HepG2 (cell line): ENCODE results near the gene RNF6. TPM values are rescaled to one million over a fixed set of nuclear protein-coding genes. Genes with fewer than 3 reads are reported as not detected.

Experiments used
- ATAC-seq: fragments of 200-7000 bp; cut with Tn5 transposase; 3 replicates; pipeline ENCODE4 v1.9.1; 2020; ENCODE audit warnings: mild to moderate bottlenecking, moderate library complexity
- BruUV-seq: library from RNA; stranded (reverse); fragments of 400-500 nt; replicated peaks from 2 replicates; lab custom pipeline; 2021; lab: Mats Ljungman, UMichigan
- CTCF ChIA-PET: fragments of 300-600 bp; formaldehyde crosslinking; extraction: SDS; loops from one replicate; lab custom pipeline; 2021; ENCODE audit warnings: low total read pairs, inconsistent platforms, low intra/inter-chr PET ratio; lab: Yijun Ruan, JAX
- POLR2A ChIA-PET: fragments of 350-600 bp; sonication (Branson Sonifier 250); formaldehyde crosslinking; loops from one replicate; lab custom pipeline; 2020; ENCODE audit warnings: antibody characterized with exemption, inconsistent platforms; lab: Yijun Ruan, JAX
- DNase-seq: peaks from one replicate; pipeline ENCODE4 v3.0.0-alpha.2; 2015; ENCODE audit warnings: low spot score
- FAIRE-seq: peaks from 3 replicates; lab custom pipeline; 2011; peaks lifted over from hg19 to GRCh38; lab: Jason Lieb, UNC
- H2AFZ ChIP-seq: one replicate; pipeline ENCODE4 v1.6.1; 2011; ENCODE audit warnings: low read length, inconsistent platforms
- H3K27ac ChIP-seq: fragments of 300-600 bp; 3 replicates; pipeline ENCODE4 v1.8.0; 2011; ENCODE audit warnings: mixed run types, mild to moderate bottlenecking, mixed read lengths, low read length, inconsistent platforms; ENCODE audit not compliant: insufficient read depth; ENCODE audit errors: extremely low read length
- H3K27me3 ChIP-seq, 2 experiments: fragments of 200-600 bp in 1 of 2; 2 replicates in 1 of 2; 3 replicates in 1 of 2; pipeline versions ENCODE4 v1.6.0 to v1.8.0; 2011; ENCODE audit warnings: low read length in 2 of 2, mild to moderate bottlenecking in 2 of 2, moderate library complexity in 2 of 2, inconsistent platforms in 1 of 2; ENCODE audit not compliant: insufficient read depth in 2 of 2, control insufficient read depth in 1 of 2
- H3K36me3 ChIP-seq, 2 experiments: fragments of 200-600 bp in 1 of 2; replicated peaks in 1 of 2; 2 replicates in 1 of 2; 3 replicates in 1 of 2; pipeline versions ENCODE4 v1.5.1 to v1.8.0; 2011; ENCODE audit warnings: low read length in 2 of 2, inconsistent platforms in 1 of 2; ENCODE audit not compliant: insufficient read depth in 2 of 2, control insufficient read depth in 1 of 2
- H3K4me1 ChIP-seq: 2 replicates; pipeline ENCODE4 v1.5.1; 2012; ENCODE audit warnings: low read length, inconsistent platforms; ENCODE audit not compliant: insufficient read depth
- H3K4me2 ChIP-seq: 2 replicates; pipeline ENCODE4 v1.6.0; 2011; ENCODE audit warnings: low read depth, low read length, inconsistent platforms
- H3K4me3 ChIP-seq, 3 experiments: fragments of 200-600 bp in 1 of 3; sonication (generic), shearing (Covaris generic) in 1 of 3; replicated peaks in 1 of 3; 2 replicates each; pipeline ENCODE4 v1.5.1; 2011 to 2016; ENCODE audit warnings: low read length in 3 of 3, inconsistent platforms in 2 of 3, low read depth in 2 of 3, mild to moderate bottlenecking in 2 of 3, control low read depth in 1 of 3, mixed read lengths in 1 of 3; ENCODE audit not compliant: insufficient read depth in 1 of 3
- H3K79me2 ChIP-seq: one replicate; pipeline ENCODE4 v1.6.1; 2011; ENCODE audit warnings: low read length, inconsistent platforms; ENCODE audit not compliant: insufficient read depth
- H3K9ac ChIP-seq: 2 replicates; pipeline ENCODE4 v1.6.0; 2011; ENCODE audit warnings: mild to moderate bottlenecking, low read depth, low read length, inconsistent platforms; ENCODE audit not compliant: insufficient read depth
- H3K9me3 ChIP-seq: 2 replicates; pipeline ENCODE4 v1.5.1; 2012; ENCODE audit warnings: mild to moderate bottlenecking, low read length
- H4K20me1 ChIP-seq: 2 replicates; pipeline ENCODE4 v1.6.0; 2011; ENCODE audit warnings: inconsistent platforms, mild to moderate bottlenecking, low read length, moderate library complexity; ENCODE audit not compliant: insufficient read depth
- POGZ ChIP-seq: sonication (generic); formaldehyde crosslinking; IDR thresholded peaks from 2 replicates; pipeline ENCODE4 v1.4.0; 2020; ENCODE audit warnings: mild to moderate bottlenecking, missing genetic modification reagents
- REXO4 ChIP-seq: sonication (generic); formaldehyde crosslinking; IDR thresholded peaks from 2 replicates; pipeline ENCODE4 v1.8.0; 2022; ENCODE audit warnings: missing genetic modification reagents, mild to moderate bottlenecking, borderline replicate concordance
- SAP130 ChIP-seq: IDR thresholded peaks from 2 replicates; pipeline ENCODE4 v1.6.1; 2016; ENCODE audit warnings: low read depth
- SIX4 ChIP-seq: sonication (generic); formaldehyde crosslinking; IDR thresholded peaks from 2 replicates; pipeline ENCODE4 v1.4.0; 2020; ENCODE audit warnings: missing genetic modification reagents
- SMAD1 ChIP-seq: sonication (generic); formaldehyde crosslinking; IDR thresholded peaks from 2 replicates; pipeline ENCODE4 v1.4.0; 2020; ENCODE audit warnings: missing genetic modification reagents, low read depth, mild to moderate bottlenecking, borderline replicate concordance
- ZNF253 ChIP-seq: sonication (generic); formaldehyde crosslinking; IDR thresholded peaks from 2 replicates; pipeline ENCODE4 v1.8.0; 2022; ENCODE audit warnings: mild to moderate bottlenecking, missing genetic modification reagents, borderline replicate concordance
- ZNF703 ChIP-seq: sonication (generic); formaldehyde crosslinking; IDR thresholded peaks from 2 replicates; pipeline ENCODE4 v1.5.1; 2020; ENCODE audit warnings: missing genetic modification reagents, mild to moderate bottlenecking, moderate library complexity, borderline replicate concordance
- ZNF737 ChIP-seq: sonication (generic); formaldehyde crosslinking; IDR thresholded peaks from 2 replicates; pipeline ENCODE4 v1.5.0; 2020; ENCODE audit warnings: missing genetic modification reagents, mild to moderate bottlenecking, borderline replicate concordance
- WGBS: methylation state at CpG from one replicate; pipeline ENCODE4 v1.1.6; 2017; ENCODE audit warnings: low lambda C conversion rate; 5-methylcytosine and 5-hydroxymethylcytosine counted together
- in situ Hi-C: cut with HindIII; loops from 2 replicates; pipeline ENCODE4 v1.10.0; 2017; ENCODE audit warnings: low pct_unique_long_range_greater_than_20kb; ENCODE audit not compliant: extremely low pct_ligation_motif_present
- intact Hi-C: fragments of 100-400 bp; cut with micrococcal nuclease; formaldehyde crosslinking; loops from one replicate; pipeline ENCODE4 v1.10.0; 2022; ENCODE audit not compliant: unreplicated experiment
- polyA plus RNA-seq, 8 experiments: library from polyadenylated mRNA; depleted of rRNA in 3 of 8; stranded (reverse) in 7 of 8; unstranded in 1 of 8; fragments of >200 nt; fragmentation: Illumina TruSeq in 4 of 8; extraction: Trizol in 4 of 8; gene quantifications; 2 replicates each; pipeline versions ENCODE4 v1.2.1 to v1.2.3, GENCODE V29; 2011 to 2016; ENCODE audit warnings: low read depth in 4 of 8, missing spikeins in 1 of 8, mixed read lengths in 1 of 8; ENCODE audit not compliant: insufficient read depth in 1 of 8
- total RNA-seq, 5 experiments: library from RNA; depleted of rRNA; stranded (reverse); fragments of >200 nt; fragmentation: Illumina TruSeq; extraction: Trizol; gene quantifications; 2 replicates each; pipeline ENCODE4 v1.2.3, GENCODE V29; 2016; ENCODE audit warnings: low read depth in 1 of 5
- TF ChIP-seq, protein P1 (sequence below): sonication (generic); formaldehyde crosslinking; IDR thresholded peaks from 2 replicates; pipeline ENCODE4 v1.5.0; 2020; ENCODE audit warnings: mild to moderate bottlenecking, missing genetic modification reagents, borderline replicate concordance
- TF ChIP-seq, protein P2 (sequence below): sonication (generic); formaldehyde crosslinking; IDR thresholded peaks from 2 replicates; pipeline ENCODE4 v1.8.1; 2023; ENCODE audit warnings: mild to moderate bottlenecking, inconsistent platforms, moderate library complexity, missing genetic modification reagents, borderline replicate concordance
- TF ChIP-seq, protein P3 (sequence below): sonication (generic); formaldehyde crosslinking; IDR thresholded peaks from 2 replicates; pipeline ENCODE4 v1.5.1; 2020; ENCODE audit warnings: mild to moderate bottlenecking, missing genetic modification reagents, moderate library complexity

RNF6 gene
- total and polyA plus RNA-seq, 2 of the 13 experiments (the other 11 are each of a cell fraction or from before 2014, with no cell fraction given), result 14.6 to 36.8 TPM

GRCh38 chr13:26168835-26169234 is 53.3 kb downstream of the RNF6 start (continued):
- TF ChIP-seq, protein P1, sequence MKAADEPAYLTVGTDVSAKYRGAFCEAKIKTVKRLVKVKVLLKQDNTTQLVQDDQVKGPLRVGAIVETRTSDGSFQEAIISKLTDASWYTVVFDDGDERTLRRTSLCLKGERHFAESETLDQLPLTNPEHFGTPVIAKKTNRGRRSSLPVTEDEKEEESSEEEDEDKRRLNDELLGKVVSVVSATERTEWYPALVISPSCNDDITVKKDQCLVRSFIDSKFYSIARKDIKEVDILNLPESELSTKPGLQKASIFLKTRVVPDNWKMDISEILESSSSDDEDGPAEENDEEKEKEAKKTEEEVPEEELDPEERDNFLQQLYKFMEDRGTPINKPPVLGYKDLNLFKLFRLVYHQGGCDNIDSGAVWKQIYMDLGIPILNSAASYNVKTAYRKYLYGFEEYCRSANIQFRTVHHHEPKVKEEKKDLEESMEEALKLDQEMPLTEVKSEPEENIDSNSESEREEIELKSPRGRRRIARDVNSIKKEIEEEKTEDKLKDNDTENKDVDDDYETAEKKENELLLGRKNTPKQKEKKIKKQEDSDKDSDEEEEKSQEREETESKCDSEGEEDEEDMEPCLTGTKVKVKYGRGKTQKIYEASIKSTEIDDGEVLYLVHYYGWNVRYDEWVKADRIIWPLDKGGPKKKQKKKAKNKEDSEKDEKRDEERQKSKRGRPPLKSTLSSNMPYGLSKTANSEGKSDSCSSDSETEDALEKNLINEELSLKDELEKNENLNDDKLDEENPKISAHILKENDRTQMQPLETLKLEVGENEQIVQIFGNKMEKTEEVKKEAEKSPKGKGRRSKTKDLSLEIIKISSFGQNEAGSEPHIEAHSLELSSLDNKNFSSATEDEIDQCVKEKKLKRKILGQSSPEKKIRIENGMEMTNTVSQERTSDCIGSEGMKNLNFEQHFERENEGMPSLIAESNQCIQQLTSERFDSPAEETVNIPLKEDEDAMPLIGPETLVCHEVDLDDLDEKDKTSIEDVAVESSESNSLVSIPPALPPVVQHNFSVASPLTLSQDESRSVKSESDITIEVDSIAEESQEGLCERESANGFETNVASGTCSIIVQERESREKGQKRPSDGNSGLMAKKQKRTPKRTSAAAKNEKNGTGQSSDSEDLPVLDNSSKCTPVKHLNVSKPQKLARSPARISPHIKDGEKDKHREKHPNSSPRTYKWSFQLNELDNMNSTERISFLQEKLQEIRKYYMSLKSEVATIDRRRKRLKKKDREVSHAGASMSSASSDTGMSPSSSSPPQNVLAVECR (CRISPR knock-in tag), result no peak
- no peak for TF ChIP-seq ZNF703 (CRISPR knock-in tag)

DNA sequence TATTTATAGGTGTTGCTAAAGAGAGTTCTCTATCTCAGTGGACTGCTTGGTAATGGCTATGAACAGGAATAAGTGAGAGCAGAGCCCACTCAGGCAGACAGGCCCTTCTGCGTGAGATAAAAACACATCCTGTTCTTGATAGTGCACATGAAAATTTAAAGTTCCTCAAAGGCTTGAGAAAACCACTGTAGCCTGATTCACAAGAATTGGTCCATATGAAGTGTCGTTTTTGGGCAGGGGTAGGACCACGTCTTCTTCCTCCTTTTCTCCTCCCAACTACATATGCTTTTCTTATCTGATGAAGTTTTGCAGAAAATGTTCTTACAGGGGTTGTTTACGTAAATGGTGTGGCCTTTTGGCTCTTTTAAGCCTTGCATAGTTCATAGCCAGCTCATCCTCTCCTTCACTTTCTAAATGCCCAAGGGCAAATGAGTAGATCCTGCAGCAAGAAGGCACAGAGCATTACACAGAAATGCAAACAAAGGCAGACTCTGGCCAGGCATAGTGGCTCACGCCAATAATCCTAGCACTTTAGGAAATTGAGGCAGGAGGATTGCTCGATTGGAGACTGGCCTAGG is 53.8 kb downstream of the RNF6 start:
- ATAC-seq (no peak), DNase-seq (no peak), FAIRE-seq (no peak)
- intact Hi-C loops (no loop called here), in situ Hi-C loops (no loop called here)
- H3K27ac ChIP-seq, result no peak overlapping the region
- H3K4me3 ChIP-seq, result no peak overlapping the region
- CTCF ChIA-PET, result no interaction called here
- 25% methylated on average over 6 of the region's 6 CpGs for WGBS
- no peaks in the 10 kb centered on the region for H4K20me1 ChIP-seq
- no TSS peak for BruUV-seq
- H3K9ac ChIP-seq, result no peak overlapping the region
- H3K36me3 ChIP-seq, result no peaks in the 10 kb centered on the region
- POLR2A ChIA-PET, result no interaction called here
- no peaks in the 10 kb centered on the region for H3K4me1 ChIP-seq
- no peak overlapping the region for H2AFZ ChIP-seq
- no peaks in the 10 kb centered on the region for H3K27me3 ChIP-seq
- H3K4me2 ChIP-seq, result no peak overlapping the region
- no peaks in the 10 kb centered on the region for H3K79me2 ChIP-seq
- H3K9me3 ChIP-seq, result no peaks in the 10 kb centered on the region
- no peak for TF ChIP-seq POGZ (CRISPR knock-in tag)
- TF ChIP-seq, protein P2, sequence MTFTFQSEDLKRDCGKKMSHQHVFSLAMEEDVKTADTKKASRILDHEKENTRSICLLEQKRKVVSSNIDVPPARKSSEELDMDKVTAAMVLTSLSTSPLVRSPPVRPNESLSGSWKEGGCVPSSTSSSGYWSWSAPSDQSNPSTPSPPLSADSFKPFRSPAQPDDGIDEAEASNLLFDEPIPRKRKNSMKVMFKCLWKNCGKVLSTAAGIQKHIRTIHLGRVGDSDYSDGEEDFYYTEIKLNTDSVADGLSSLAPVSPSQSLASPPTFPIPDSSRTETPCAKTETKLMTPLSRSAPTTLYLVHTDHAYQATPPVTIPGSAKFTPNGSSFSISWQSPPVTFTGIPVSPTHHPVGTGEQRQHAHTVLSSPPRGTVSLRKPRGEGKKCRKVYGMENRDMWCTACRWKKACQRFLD, result no peak
- TF ChIP-seq, protein P3, sequence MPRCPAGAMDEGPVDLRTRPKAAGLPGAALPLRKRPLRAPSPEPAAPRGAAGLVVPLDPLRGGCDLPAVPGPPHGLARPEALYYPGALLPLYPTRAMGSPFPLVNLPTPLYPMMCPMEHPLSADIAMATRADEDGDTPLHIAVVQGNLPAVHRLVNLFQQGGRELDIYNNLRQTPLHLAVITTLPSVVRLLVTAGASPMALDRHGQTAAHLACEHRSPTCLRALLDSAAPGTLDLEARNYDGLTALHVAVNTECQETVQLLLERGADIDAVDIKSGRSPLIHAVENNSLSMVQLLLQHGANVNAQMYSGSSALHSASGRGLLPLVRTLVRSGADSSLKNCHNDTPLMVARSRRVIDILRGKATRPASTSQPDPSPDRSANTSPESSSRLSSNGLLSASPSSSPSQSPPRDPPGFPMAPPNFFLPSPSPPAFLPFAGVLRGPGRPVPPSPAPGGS (CRISPR knock-in tag), result no peak
- TF ChIP-seq SAP130, result no peak
- TF ChIP-seq SMAD1 (CRISPR knock-in tag), result no peak
- TF ChIP-seq REXO4 (CRISPR knock-in tag), result no peak
- TF ChIP-seq SIX4 (CRISPR knock-in tag), result no peak
- no peak for TF ChIP-seq ZNF253
- no peak for TF ChIP-seq ZNF737 (CRISPR knock-in tag)
